AG09309 (cell line): ENCODE results near the gene CEP68.
"Not testable (repeated sequence)": the region's sequence is repeated elsewhere in the genome, so short reads cannot be mapped to it uniquely, and the experiment has no call there.

Source experiments
- DNase-seq: peaks from one replicate; pipeline ENCODE4 v3.0.0-alpha.2; 2010; ENCODE audit warnings: low read depth
- H3K4me3 ChIP-seq: 2 replicates; pipeline ENCODE4 v1.5.1; 2011; ENCODE audit warnings: mild to moderate bottlenecking, low read depth, low read length, moderate library complexity; ENCODE audit not compliant: control insufficient read depth
- CTCF ChIP-seq: IDR thresholded peaks from 2 replicates; pipeline ENCODE4 v1.5.1; 2011; ENCODE audit warnings: mild to moderate bottlenecking, low read depth, low read length, inconsistent platforms; ENCODE audit not compliant: insufficient read depth, control insufficient read depth; ENCODE audit errors: missing control alignments

Gene CEP68

GRCh38 chr2:65113229-65113628 is 57.0 kb downstream of the CEP68 start:
- no peak for DNase-seq
- TF ChIP-seq CTCF, result no peak
- no peak overlapping the region for H3K4me3 ChIP-seq

DNA sequence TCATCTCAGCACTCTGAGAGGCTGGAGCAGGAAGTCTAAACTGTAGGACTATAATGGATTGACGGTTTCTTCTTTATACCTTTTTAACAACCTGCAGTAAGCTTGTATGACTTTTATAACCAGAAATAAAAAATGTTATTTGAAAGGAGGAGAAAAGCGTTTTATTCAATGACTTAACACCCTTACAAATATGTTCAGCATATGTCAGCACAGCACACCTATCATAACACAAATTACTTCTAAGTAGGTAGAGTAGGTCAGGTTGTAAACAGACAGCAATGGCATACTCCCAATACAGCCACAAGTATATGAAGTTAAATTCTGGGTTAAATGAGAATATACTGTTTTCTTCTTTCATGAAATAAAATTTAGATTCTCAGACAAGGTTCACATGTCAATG is 57.6 kb downstream of the CEP68 start:
- TF ChIP-seq CTCF, result no peak
- H3K4me3 ChIP-seq, result no peak overlapping the region
- no peak for DNase-seq

DNA sequence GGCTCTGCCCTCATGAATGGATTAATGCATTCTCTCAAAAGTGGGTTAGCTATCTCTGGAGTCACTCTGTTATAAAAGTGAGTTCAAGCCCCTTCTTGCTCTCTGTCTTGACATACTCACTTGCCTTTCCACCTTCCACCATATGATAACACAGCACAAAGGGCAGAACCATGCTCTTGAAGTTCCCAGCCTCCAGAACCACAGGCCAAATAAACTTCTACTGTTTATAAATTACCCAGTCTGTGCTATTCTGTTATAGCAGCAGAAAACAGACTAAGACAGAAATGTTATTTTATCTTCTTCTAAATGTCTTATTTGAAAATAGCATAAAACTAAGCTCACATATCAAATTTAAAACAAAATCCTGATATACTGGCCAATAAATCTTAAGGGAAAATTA is 58.7 kb downstream of the CEP68 start:
- no peak for DNase-seq
- no peak overlapping the region for H3K4me3 ChIP-seq
- no peak for TF ChIP-seq CTCF

- DNase-seq, result no peak
- H3K4me3 ChIP-seq, result no peak overlapping the region
- no peak for TF ChIP-seq CTCF
Measured at GRCh38 chr2:65116645-65117044, 60.4 kb downstream of the CEP68 start.

GRCh38 chr2:65120990-65121693 is 64.9 kb downstream of the CEP68 start:
- no peak for DNase-seq
- no peak overlapping the region for H3K4me3 ChIP-seq
- TF ChIP-seq CTCF, result no peak

DNA sequence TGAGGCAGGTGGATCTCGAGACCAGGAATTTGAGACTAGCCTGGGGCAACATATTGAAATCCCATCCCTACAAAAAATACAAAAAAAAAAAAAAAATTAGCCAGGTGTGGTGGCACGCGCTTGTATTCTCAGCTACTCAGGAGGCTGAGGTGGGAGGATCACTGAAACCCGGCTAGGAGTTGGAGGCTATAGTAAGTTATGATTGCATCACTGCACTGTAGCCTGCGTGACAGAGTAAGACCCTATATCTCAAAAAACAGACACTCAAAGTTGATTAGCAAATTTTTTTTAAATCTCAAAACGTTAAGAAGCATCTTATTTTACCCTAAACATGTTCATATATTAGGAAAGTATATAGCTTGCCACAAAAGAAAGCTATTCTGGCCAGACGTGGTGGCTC is 66.1 kb downstream of the CEP68 start:
- no peak for DNase-seq
- H3K4me3 ChIP-seq, result no peak overlapping the region
- TF ChIP-seq CTCF, result no peak

DNA sequence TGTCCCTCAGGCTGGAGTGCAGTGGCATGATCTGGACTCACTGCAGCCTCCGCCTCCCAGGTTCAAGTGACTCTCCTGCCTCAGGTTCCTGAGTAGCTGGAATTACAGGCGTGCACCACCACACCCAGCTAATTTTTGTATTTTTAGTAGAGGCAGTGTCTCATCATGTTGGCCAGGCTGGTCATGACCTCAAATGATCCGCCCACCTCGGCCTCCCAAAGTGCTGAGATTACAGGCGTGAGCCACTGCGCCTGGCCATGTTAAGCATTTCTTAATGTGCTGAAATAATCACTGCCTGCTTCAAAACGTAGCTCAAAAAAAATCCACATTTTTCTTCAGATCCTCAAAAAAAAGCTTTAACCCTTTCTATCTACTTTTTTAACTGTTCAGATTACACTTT is 69.2 kb downstream of the CEP68 start:
- H3K4me3 ChIP-seq, result not testable (repeated sequence)

More for the DNA sequence above, 69.2 kb downstream of the CEP68 start:
- DNase-seq, result not testable (repeated sequence)
